Endothelial cell of umbilical vein (primary cell): ENCODE results near the gene RASSF3.

Experiments
- CTCF ChIP-seq, 2 donors: IDR thresholded peaks; 1 replicate in 1 of 2; 2 replicates in 1 of 2; pipeline ENCODE4 v1.5.1; 2011; ENCODE audit warnings: low read length in 2 of 2, mild to moderate bottlenecking in 2 of 2, moderate library complexity in 2 of 2, control low read depth in 1 of 2, inconsistent platforms in 1 of 2, low read depth in 1 of 2; ENCODE audit not compliant: insufficient read depth in 1 of 2; ENCODE audit errors: extremely low read depth in 1 of 2
- EZH2 ChIP-seq: IDR thresholded peaks from 2 replicates; pipeline ENCODE4 v1.6.1; 2012; ENCODE audit warnings: borderline replicate concordance, low read depth, mild to moderate bottlenecking, moderate library complexity, low read length, inconsistent platforms; ENCODE audit not compliant: severe bottlenecking
- GATA2 ChIP-seq: IDR thresholded peaks from 2 replicates; pipeline ENCODE4 v1.7.0; 2011; ENCODE audit warnings: low read depth, mild to moderate bottlenecking, moderate library complexity, mixed read lengths, low read length; ENCODE audit not compliant: insufficient read length, insufficient read depth
- MAX ChIP-seq: IDR thresholded peaks from 2 replicates; pipeline ENCODE4 v1.6.1; 2011; ENCODE audit not compliant: insufficient read depth, insufficient read length
- POLR2A ChIP-seq: IDR thresholded peaks from 2 replicates; pipeline ENCODE4 v1.6.1; 2012; ENCODE audit warnings: low read depth, mild to moderate bottlenecking, control low read depth, low read length
- POLR2AphosphoS5 ChIP-seq: IDR thresholded peaks from 2 replicates; pipeline ENCODE4 v1.6.1; 2012; ENCODE audit warnings: low read depth, mild to moderate bottlenecking, control low read depth, low read length, moderate library complexity; ENCODE audit not compliant: insufficient read depth

- TF ChIP-seq POLR2AphosphoS5 (no peak), CTCF (IDR thresholded peaks at IDR 0.05; ENCODE audit: extremely low read depth in 1 of 2, insufficient read depth in 1 of 2, low read depth in 1 of 2, low read length in 2 of 2) (no peak), POLR2A (no peak), MAX (no peak), EZH2 (no peak), GATA2 (no peak)
Measured at GRCh38 chr12:64691795-64692583, 81.7 kb downstream of the RASSF3 start.
